ENCODE data around the gene CXCL5.

DNA sequence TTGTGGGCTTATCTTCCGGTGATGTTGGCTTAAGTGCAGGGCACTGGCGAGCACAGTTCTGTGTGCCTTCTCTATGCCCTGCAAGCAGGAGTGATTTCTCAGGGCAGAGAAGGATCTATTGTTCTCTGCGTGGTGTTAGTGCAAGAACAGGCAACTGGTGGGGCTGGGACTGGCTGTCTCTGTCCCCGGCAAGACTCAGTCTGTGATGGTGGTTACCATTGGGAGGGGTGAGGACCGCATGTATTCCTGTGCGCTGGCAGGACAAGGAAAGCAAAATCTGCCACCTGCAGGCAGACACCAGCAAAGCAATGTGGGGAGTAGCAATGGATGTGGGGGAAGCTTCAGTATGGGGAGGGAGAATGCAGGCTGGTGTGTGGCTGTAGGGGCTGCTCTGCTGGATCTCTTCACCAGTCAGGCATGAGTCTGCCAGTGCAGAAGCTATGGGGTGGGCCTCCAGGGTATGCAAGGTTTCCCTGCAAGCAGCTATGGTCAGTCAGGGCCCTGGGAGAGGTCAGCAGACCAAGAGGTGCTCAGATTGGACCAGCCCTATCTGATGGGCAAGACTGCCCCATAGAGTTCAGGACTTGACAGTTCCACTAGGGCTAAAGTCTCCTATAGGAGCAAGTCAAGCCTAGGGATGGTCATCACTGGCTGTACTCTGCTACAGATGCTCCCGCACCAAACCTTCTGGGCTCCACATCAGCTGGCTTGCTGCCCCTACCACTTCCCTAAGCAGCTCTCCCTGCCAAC, 33.4 kb downstream of the CXCL5 start:
- TF ChIP-seq CREB1 (IDR thresholded peaks at IDR 0.05; ENCODE audit: low read depth) (no peak), CEBPB (IDR thresholded peaks at IDR 0.05) (no peak)
